SW480 (cell line): Measurements from ENCODE around the gene JAG1.
A peak's percentile ranks its signal among the peaks of the same experiment; 100 is the strongest.

ENCODE experiments used
- DNase-seq: peaks from one replicate; pipeline ENCODE4 v3.0.0-alpha.2; 2016; ENCODE audit warnings: low spot score

JAG1 gene

GRCh38 chr20:10699489-10699888 is 25.7 kb upstream of the JAG1 start:
- DNase-seq: no peak

DNA sequence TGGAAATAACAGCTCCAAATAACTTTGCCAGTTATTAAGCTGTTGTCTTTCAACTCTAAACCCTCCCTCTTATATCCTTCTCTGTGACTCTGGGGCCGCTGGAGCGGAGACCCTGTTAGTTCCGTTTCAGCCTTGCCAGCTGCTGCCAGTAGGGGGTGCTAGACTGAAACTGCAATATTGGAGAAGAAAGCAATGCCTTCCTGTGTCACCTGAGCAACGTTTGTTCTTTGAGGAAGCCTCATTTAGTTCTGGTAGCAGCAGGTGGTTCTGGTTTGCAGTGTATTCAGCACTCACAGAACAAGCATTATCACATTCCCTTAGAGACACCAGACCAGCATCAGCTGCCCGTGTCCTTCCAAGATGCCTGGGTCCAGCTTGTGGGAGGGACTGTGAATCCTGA is 22.9 kb upstream of the JAG1 start:
- DNase-seq: no peak

DNA sequence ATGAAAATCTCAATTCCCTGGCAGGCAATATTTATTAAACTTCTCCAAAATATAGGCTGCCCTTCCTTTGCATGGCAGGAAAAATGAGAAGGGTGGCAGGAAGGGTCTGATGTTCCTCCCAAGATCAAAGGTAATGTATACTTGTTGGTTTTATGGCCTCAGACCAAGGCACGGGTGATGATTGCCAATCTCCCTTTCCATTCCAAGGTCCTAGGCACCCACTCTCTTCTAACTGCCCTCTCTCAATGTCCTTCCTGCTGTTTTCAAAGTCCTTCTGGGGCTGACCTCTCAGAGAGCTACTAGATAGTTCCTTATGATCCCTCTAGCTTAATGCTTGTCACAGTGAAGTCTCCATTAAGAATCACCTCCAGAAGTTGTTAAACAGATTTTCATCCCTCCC is 15.6 kb upstream of the JAG1 start:
- no peak for DNase-seq

GRCh38 chr20:10687895-10688294 is 14.1 kb upstream of the JAG1 start:
- DNase-seq: no peak

GRCh38 chr20:10686356-10687133 is 12.7 kb upstream of the JAG1 start:
- DNase-seq: no peak

DNA sequence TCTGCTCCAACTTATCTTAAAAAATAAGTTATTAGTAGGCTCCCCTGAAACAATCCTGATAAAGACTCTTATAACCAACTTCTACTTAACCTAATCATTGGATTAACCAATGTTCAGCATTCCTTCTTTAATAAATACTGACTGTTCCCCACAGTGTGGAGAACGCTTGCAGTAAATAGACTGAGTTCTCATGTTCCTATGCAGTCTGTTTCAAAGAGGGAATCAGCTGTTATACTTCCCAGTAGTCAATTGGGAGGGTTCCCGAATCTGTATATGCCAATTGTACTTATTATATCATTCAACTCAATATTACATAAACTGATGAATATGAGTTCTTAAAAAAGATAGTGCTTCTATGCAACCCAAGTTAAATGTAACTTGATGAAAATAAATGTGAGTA is 9.7 kb upstream of the JAG1 start:
- no peak for DNase-seq

- no peak for DNase-seq
Observed at GRCh38 chr20:10682939-10683338, 9.1 kb upstream of the JAG1 start.

- DNase-seq: no peak
Observed at GRCh38 chr20:10681494-10681893, 7.7 kb upstream of the JAG1 start.

DNA sequence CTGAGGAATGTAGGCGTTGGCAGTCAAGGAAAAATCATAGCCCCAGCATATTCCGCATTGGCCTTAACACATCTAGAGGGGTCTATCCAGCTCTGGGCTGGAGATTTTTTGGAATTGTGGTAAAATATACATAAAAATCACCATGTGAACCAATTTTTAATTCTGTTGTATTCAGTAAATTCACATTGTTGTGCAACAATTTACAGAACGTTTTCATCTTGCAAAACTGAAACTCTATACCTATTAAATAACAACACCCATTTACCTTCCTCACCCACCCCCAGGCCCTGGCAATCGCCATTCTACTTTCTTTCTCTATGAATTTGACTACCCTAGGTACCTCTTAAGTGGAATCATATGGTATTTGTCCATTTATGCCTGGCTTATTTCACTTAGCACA is 6.8 kb upstream of the JAG1 start:
- DNase-seq: no peak

GRCh38 chr20:10679269-10679668 is 5.5 kb upstream of the JAG1 start:
- no peak for DNase-seq

DNA sequence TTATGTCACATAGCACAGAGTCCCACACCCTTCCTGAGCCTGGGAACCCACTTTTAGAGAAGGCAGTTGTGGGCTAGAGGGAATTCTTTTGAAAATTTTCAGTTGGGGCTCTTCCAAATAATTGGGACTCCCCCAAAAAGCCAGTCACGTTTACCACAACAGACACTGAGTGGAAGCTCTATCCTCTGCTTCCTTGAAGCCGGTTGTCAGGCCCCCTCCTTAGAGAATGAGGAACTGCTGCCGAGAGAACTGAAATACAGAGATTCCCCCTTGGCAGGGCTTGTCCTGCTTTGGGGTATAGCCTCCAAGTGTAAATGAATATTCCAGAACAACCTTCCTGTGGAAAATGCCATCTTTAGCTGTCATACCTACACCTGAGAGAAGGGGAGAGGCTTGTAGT is 2.7 kb upstream of the JAG1 start:
- DNase-seq: no peak

DNA sequence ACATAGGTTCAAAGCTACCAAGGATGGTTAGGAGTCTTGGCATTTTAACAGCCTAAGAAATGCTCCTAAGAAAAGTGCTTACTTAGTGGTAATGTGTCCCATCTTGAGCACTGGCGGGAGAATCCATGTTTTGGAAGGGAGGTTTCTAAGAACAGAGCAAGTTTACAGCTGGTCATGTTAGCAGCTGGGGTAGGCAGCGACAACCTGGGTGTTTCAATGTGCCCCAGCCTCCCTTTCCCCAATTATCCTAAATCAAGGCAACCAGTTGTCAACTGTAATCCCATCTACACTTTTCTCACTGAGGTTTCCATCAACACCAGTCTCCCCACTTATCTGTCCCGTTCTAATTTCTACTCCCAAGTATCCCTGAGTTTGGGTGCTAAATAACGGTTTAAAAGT is 1.6 kb upstream of the JAG1 start:
- DNase-seq: no peak

DNA sequence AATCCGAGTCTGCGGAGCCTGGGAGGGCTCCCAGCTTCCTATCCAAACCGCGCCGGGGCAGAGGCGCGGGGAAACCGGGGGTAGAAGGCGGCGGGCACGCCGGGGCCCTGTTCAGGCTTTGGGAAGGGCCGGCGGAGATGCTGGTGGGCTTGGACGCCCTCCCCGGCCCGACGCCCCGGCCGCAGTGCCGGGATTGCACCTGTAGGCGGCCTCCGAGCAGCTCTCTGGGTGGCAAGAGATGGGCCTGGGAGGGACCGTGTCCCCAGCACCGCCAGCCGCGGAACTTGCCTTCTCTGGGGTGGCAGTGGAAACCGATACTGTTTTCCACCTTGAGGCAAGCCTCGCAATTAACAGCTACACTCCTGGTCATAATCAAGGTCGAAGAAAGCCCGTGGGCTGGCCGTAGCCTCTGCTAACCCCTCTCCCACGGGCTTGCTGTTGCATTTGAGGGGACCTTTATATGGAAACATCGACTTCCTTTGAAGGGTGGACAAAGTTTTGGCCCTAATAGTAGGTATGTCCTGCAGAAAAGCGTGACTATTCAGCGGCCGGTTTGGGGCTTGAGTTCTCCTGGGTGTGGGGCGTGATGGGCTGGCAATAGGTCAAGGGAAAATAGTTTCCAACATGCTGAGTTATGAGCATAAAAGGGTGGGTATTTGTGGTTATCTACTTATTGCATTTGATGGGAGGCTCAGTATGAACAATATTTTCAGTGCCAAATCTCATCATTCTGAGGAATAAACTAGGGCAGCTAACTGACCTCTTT is 1.1 kb upstream of the JAG1 start:
- peak; percentile 87 for DNase-seq

DNA sequence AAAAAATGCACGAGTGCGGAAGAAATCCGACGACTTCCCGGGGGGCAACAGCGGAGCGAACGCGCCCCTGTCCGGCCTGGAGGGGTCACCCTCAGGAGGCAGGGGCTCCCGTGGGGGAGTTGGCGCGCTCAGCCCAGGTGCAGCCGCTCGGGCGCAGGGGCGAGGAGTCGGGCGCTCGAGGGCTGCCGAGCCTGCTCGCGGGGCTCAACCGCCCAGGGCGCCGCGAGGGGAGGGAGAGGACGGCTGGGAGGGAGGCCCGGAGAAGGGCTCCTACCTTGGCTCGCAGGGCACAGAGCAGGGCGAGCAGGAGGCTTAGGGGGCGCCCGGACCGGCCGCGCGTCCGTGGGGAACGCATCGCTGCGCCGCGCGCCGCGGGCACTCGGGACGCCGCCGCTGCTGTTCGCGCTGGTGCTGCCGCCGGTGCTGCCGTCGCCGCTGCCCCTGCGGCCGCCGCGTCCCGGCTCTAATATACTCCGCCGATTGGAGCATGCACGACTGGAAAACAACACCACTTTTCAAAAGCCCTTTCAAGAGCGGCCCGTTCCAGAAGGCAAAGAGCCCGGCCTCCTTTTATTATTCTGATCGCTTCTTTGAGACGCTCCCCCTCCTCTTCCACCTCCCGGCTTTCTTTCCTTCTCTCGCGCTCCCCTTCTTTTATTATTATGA is 490 bp downstream of the JAG1 start:
- peak; percentile 48 for DNase-seq

DNA sequence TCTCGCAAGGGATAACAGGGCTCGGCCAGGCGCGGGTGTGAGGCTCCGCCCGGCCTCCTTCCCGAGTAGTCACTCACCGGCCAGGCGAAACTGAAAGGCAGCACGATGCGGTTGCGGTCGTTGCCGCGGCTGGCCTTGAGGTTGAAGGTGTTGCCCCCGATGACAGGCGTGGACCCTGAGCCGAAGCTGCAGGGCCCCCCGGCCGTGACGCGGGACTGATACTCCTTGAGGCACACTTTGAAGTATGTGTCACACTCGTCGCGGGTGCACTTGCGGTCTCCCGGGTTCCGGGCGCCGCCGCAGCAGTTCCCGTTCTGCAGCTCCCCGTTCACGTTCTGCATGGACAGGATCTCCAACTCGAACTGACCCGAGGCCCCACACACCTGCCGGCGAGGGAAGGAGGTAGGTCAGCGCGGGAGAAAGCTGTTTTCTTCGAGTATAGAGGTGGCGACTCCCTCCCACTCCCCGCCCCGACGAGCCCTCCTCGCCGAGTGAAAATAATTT is 1.1 kb downstream of the JAG1 start:
- peak; percentile 51 for DNase-seq

DNA sequence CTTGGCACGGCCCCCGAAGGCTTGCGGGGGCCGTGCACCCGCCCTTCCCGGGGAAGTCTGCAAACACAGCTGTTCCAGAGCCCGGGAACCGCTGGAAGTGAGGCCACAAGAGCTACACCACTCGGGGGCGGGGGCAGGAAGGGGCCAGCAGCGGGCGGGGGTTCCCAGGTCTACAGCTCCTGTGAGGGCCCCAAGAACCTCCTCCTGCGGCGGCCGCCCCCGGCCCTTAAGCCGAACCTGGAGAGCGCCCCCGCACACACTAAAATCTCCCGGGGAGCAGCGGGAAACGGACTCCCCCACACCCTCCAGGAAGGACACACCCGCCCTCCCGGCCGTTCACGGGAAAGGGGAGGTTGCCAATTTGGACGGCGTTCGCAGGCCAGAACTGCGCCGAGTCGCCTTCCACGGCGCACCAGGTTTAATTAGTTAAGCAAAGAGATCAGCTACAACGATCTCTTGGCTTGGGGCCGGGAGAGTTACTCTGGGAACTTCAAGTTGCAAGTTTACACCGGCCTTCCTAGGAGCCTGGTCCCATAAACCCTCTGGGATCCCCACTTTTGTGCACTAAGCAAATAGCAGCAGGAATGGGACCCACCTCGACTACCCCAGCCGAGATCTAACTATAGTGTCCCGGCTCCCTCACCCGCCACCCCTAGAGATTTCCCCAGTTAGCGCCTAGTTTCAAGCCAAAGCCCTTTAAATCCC is 1.7 kb downstream of the JAG1 start:
- peak; percentile 46 for DNase-seq

DNA sequence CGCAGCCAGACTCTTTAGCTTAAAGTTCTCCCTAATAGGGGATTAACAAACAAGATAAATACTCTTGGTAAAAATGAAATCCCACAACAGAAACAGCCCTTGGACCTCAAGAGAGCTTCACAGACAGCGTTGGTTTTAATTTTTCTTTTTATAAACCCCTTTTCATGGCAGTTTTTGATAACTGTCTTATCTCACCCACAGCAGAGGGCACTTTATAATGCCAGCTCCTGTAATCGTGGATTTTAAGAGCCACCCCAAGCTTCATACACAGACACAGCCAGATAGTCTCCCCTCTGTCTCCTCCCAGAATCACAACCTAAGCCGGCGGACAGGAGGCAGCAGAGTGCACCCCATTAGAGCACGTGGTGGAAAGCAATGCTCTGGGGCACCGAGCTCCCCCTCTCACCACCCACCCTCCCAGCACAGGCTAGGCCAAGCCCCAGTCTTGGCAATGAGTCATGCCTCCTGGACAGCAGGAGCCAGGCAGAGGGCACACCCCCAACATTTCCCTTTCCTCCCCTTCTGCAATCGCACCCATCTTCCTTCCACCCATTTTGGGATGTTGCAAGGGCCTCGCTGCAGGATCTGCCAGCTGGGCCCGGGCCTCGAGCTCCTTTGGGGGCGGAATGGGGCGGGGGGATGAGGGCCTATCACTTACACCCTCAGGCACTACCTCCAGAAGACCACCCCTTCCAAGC is 2.4 kb downstream of the JAG1 start:
- DNase-seq: peak; percentile 95

DNA sequence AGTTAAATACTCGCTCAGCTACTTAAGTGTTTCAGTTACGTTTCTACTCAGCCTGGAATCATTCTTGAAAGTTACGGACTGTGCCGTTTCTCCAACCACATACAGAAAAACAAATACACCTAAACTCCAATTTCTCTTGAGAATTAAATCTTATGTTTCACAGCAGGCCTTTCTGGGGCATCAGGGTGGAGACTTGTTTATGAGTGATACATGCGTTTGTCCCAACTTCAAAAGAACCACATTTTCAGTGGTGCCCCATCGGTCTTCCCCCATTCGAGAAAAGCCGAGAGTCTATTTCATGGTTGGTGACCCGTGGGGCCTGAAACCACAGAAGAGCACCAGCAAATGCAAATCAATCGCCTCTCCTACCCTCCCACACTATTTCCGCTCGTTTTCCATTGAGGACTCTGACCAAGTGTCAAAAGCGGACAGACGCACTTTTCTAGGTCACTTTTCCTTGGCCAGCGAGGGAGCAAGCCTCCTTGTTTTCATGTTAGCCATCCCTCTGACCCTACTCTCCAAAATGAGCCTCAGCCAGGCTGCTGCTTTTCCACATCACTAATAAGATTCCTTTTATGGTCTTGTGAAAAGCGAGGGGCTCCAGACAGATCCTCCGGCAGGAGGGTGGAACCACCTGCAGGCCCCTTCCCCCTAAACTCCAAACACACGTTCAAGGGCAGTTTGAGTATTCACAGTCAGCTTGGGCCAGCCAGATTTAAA is 3.1 kb downstream of the JAG1 start:
- peak; percentile 82 for DNase-seq

- no peak for DNase-seq
Observed at GRCh38 chr20:10669843-10670446, 3.9 kb downstream of the JAG1 start.

DNA sequence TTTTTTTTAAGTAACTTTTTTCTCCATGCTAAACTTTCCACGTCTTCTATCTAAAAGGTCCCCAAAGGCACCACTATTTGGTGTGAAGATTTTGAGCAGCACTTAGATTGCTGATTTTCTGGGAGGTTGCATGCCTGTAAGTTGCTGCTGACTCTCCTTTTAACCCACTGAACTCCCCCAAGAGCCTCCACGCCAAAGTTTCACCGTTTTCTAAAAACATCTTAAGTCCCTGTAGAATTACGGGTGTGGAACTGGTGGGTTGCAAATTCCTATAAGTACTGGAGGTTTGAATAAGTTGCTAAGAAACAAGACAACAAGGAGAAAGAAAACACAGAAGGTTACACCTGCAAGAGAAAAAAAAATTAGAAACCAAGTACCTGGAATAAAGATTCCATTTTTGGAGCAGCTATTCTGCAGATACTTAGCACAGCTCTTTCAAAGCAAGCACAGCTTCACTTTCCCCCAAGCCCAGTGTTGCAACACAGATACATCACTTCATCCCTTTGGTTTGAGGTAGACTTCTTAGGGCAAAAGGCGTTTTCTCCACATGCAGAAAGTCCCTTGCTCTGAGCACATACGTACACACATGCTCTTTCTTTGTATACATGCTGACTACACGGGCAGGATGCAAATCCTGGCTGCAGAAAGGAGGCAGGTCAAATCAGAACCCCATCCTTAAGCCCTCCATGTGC is 5.0 kb downstream of the JAG1 start:
- DNase-seq: no peak
